ENCODE results near the gene HSBP1L1. TPM values are rescaled to one million over a fixed set of nuclear protein-coding genes. Genes with fewer than 3 reads are reported as not detected.

HSBP1L1 gene
- total RNA-seq, 1 experiment from 2014 or later, result not detected

DNA sequence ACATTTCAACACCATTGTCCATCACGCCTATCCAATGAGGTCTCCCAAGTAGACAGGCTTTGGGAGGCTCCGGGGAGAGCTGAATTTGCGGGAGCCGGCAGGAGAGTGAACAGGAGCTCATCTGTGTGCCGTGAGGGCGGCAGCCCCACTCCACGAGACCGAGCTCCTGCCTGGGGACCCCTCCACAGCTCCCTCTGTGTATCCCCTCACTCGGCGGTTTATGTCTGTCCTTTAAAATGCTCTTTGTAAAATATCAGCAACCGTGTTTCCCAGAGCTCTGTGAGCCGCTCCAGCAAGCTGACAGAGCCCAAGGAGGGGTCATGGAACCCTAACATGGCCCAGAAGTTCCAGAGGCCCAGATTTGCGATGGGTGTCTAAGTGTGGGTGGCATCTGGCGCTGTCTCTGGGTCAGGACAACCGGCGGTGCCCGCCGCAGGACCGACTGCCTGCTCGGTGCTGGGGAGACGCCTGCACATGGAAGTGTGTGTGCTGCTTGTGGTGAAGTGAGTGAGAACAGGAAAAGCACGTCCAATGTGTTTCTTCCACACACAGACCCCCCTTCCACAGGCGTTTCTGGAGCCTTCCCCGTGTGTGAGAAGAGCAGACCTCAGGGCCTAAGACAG lies 47.8 kb upstream of the HSBP1L1 start:
- no CpG with 5 or more reads among the region's 24 CpGs for WGBS (ENCODE audit: extremely low coverage, insufficient read length, low lambda C conversion rate)
- Histone ChIP-seq H3K79me1 (ENCODE audit: insufficient read depth, low read depth, low read length, poor library complexity, severe bottlenecking) (no peaks in the 10 kb centered on the region), H2BK120ac (ENCODE audit: low read depth, low read length, poor library complexity, severe bottlenecking) (no peak overlapping the region), H3K23me2 (ENCODE audit: insufficient read length, low read depth, low read length, poor library complexity, severe bottlenecking) (no peaks in the 10 kb centered on the region), H2BK15ac (ENCODE audit: low read depth, low read length) (no peak overlapping the region), H3K79me2 (ENCODE audit: insufficient read depth, low read length) (no peaks in the 10 kb centered on the region), H3T11ph (ENCODE audit: low read length) (no peak overlapping the region), H3K27me3 (ENCODE audit: insufficient read depth, low read length) (no peaks in the 10 kb centered on the region), H3K9ac (ENCODE audit: extremely low read depth, insufficient read length, low read length) (no peak overlapping the region), H2BK12ac (ENCODE audit: insufficient read length, low read depth, low read length) (no peak overlapping the region), H4K91ac (ENCODE audit: insufficient read length, low read depth, low read length) (no peak overlapping the region), H3K27ac (ENCODE audit: insufficient read length, low read depth, low read length) (no peak overlapping the region), H2BK20ac (ENCODE audit: low read depth, low read length, poor library complexity, severe bottlenecking) (no peak overlapping the region), H3K4me1 (ENCODE audit: insufficient read depth, low read length) (no peaks in the 10 kb centered on the region), H4K5ac (ENCODE audit: insufficient read length, low read depth, low read length) (no peak overlapping the region), H4K8ac (replicated peaks; ENCODE audit: insufficient read length, low read depth, low read length) (no peak overlapping the region), H2AK5ac (ENCODE audit: insufficient read length, low read length) (no peak overlapping the region), H3K4me2 (ENCODE audit: insufficient read depth, insufficient read length, low read length) (no peak overlapping the region), H2BK5ac (ENCODE audit: insufficient read length, low read length) (no peak overlapping the region), H3K18ac (ENCODE audit: insufficient read length, low read depth, low read length) (no peak overlapping the region), H2AFZ (ENCODE audit: low read length) (no peak overlapping the region), H3K56ac (ENCODE audit: insufficient read length, low read depth, low read length) (no peak overlapping the region), H3K14ac (ENCODE audit: insufficient read depth, low read length) (no peak overlapping the region), H4K20me1 (ENCODE audit: control insufficient read depth, insufficient read depth, insufficient read length) (no peaks in the 10 kb centered on the region), H3K9me3 (ENCODE audit: control insufficient read depth, low read depth, low read length) (no peaks in the 10 kb centered on the region), H3K4ac (ENCODE audit: low read depth, low read length) (no peak overlapping the region), H3K23ac (ENCODE audit: insufficient read length, low read depth, low read length) (no peak overlapping the region)
- H3K4me3 Mint-ChIP-seq, result no peak overlapping the region
- H3K27ac Mint-ChIP-seq, result peak overlapping the region in 1 of 3 experiments; percentile 27; a peak in 1 of 7 replicates
- TF ChIP-seq, protein P1, sequence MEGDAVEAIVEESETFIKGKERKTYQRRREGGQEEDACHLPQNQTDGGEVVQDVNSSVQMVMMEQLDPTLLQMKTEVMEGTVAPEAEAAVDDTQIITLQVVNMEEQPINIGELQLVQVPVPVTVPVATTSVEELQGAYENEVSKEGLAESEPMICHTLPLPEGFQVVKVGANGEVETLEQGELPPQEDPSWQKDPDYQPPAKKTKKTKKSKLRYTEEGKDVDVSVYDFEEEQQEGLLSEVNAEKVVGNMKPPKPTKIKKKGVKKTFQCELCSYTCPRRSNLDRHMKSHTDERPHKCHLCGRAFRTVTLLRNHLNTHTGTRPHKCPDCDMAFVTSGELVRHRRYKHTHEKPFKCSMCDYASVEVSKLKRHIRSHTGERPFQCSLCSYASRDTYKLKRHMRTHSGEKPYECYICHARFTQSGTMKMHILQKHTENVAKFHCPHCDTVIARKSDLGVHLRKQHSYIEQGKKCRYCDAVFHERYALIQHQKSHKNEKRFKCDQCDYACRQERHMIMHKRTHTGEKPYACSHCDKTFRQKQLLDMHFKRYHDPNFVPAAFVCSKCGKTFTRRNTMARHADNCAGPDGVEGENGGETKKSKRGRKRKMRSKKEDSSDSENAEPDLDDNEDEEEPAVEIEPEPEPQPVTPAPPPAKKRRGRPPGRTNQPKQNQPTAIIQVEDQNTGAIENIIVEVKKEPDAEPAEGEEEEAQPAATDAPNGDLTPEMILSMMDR (conservative IDR thresholded peaks at IDR 0.05), result no peak
- peaks cover 10% of the 10 kb centered on the region for H3K27me3 Mint-ChIP-seq (ENCODE audit: low read depth)
- H3K4me1 Mint-ChIP-seq, result peaks cover 4 to 9% of the 10 kb centered on the region in 2 experiments; a peak in 3 of 4 replicates
- DNase-seq, result peak; percentile 23
- H3K36me3 Mint-ChIP-seq (ENCODE audit: insufficient read depth in 1 of 3, low read depth in 3 of 3), result peaks cover 2 to 18% (median 5%) of the 10 kb centered on the region in 3 experiments; a peak in 5 of 7 replicates
- H3K9me3 Mint-ChIP-seq, result peaks cover 4 to 7% of the 10 kb centered on the region in 2 experiments; a peak in 3 of 5 replicates
